Aorta (tissue), 5 donors: ENCODE results near the gene MED16. TPM values are rescaled to one million over a fixed set of nuclear protein-coding genes. Genes with fewer than 3 reads are reported as not detected.

Experiments used
- ATAC-seq: fragments of 200-7000 bp; cut with Tn5 transposase; one replicate; pipeline ENCODE4 v1.9.1; 2022; ENCODE audit warnings: moderate library complexity; ENCODE audit not compliant: low FRiP score
- DNase-seq, 2 donors: peaks; one replicate each; pipeline ENCODE4 v3.0.0-alpha.2; 2020
- H3K27ac ChIP-seq, 2 donors: one replicate each; pipeline ENCODE4 v1.5.1; 2013; ENCODE audit warnings: low read length in 2 of 2, mild to moderate bottlenecking in 2 of 2, moderate library complexity in 2 of 2, control low read depth in 1 of 2, inconsistent platforms in 1 of 2, low read depth in 1 of 2
- H3K27me3 ChIP-seq, 2 donors: one replicate each; pipeline ENCODE4 v1.6.1; 2013; ENCODE audit warnings: control low read depth in 1 of 2, low read length in 1 of 2, mild to moderate bottlenecking in 1 of 2, moderate library complexity in 1 of 2; ENCODE audit not compliant: insufficient read depth in 2 of 2, control insufficient read depth in 1 of 2
- H3K36me3 ChIP-seq, 2 donors: one replicate each; pipeline ENCODE4 v1.6.1; 2013; ENCODE audit warnings: control low read depth in 1 of 2, low read length in 1 of 2, mild to moderate bottlenecking in 1 of 2; ENCODE audit not compliant: insufficient read depth in 2 of 2, control insufficient read depth in 1 of 2
- H3K4me1 ChIP-seq, 2 donors: one replicate each; pipeline ENCODE4 v1.6.1; 2013; ENCODE audit warnings: low read length in 2 of 2, control low read depth in 1 of 2, mild to moderate bottlenecking in 1 of 2, moderate library complexity in 1 of 2; ENCODE audit not compliant: insufficient read depth in 2 of 2, control insufficient read depth in 1 of 2
- H3K4me3 ChIP-seq, 2 donors: one replicate each; pipeline ENCODE4 v1.5.1; 2013; ENCODE audit warnings: low read length in 2 of 2, control low read depth in 1 of 2, mild to moderate bottlenecking in 1 of 2
- H3K9me3 ChIP-seq: one replicate; pipeline ENCODE4 v1.6.1; 2013; ENCODE audit warnings: mild to moderate bottlenecking, low read length; ENCODE audit not compliant: control insufficient read depth
- WGBS, 2 donors: extraction: QIAGEN DNeasy Blood & Tissue Kit; methylation state at CpG; one replicate each; pipeline ENCODE4 v1.1.7; 2013; 5-methylcytosine and 5-hydroxymethylcytosine counted together
- intact Hi-C, 2 donors: fragments of 100-400 bp; cut with DNase I; formaldehyde crosslinking; loops; one replicate each; pipeline versions ENCODE4 v1.14.2 to v1.15.0; 2022
- polyA plus RNA-seq, 2 donors: library from polyadenylated mRNA; stranded (reverse); fragments of 200-250 nt; gene quantifications; one replicate each; pipeline ENCODE4 v1.2.3, GENCODE V29; 2013
- total RNA-seq, 2 donors: library from RNA; stranded (reverse); fragmentation: NEBNext Ultra II Directional; extraction: Animal tissue kit (Norgen Biotek cat#: 25700); gene quantifications; one replicate each; pipeline ENCODE4 v1.2.1, GENCODE V29; 2021
- donor health status: healthy with polysubstance abuse.
- donor health status: Bipolar disorder and iron deficiency.
- donor health status: DM: no; HTN: no; CAD: no.
- donor health status: DM: no; HTN: no; CAD: no.
- donor health status: DM: yes; HTN: yes; CAD: no.

MED16 gene
- total and polyA plus RNA-seq, 4 donors = 22.9 to 165 (median 34.0) TPM

DNA sequence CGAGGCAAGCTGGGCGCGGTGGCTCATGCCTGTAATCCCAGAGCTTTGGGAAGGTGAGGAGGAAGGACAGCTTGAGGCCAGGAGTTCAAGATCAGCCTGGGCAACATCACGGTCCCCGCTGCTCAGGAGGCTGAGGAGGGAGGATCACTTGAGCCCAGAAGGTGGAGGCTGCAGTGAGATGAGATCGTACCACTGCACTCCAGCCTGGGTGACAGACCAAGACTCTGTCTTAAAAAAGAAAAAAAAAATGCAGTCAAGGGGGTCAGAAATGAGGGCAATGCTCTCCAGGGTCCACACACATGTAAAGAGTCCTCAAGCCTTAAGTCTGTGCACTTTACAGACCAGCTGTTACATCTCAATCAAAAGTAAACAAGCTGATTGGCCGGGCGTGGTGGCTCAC lies 11.6 kb upstream of the MED16 start:
- Histone ChIP-seq H3K9me3 (no peaks in the 10 kb centered on the region), H3K36me3 (no peaks in the 10 kb centered on the region), H3K27ac (no peak overlapping the region), H3K27me3 (no peaks in the 10 kb centered on the region), H3K4me1 (no peaks in the 10 kb centered on the region), H3K4me3 (no peak overlapping the region)
- 94 to 95% methylated on average over 8 of the region's 8 CpGs for WGBS, 2 donors
- intact Hi-C loops = no loop called here
- DNase-seq (no peak), ATAC-seq (no peak)

DNA sequence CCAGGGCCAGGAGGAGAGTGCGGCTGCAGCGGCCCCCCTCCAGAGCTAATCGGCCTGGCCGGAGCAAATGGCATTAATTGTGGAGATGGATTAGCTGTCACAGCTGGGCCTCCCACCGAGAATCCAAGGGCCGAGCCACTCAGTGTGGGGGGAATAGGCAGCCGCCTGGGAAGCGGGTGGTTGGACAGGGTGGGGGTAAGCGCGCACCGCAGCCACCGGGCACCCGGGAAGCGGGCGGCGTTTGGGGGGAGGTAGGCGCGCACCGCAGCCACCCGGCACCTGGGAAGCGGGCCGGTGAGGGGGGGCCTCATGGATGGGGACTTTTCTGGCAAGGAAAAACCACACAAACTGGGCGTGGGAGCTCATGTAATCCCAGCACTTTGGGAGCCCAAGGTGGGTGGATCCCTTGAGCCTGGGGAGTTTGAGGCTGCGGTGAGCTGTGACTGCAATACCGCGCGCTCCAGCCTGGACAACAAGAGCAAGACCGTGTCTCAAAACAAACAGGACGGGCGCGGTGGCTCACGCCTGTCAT lies 10.3 kb upstream of the MED16 start:
- DNase-seq = no peak
- H3K27me3 ChIP-seq = no peaks in the 10 kb centered on the region
- H3K9me3 ChIP-seq = no peaks in the 10 kb centered on the region
- intact Hi-C loops = no loop called here
- ATAC-seq = no peak
- H3K4me3 ChIP-seq = no peak overlapping the region
- no peak overlapping the region for H3K27ac ChIP-seq
- no peaks in the 10 kb centered on the region for H3K36me3 ChIP-seq
- H3K4me1 ChIP-seq = no peaks in the 10 kb centered on the region
- 74 to 76% methylated on average over 31 to 32 of the region's 32 CpGs for WGBS, 2 donors

DNA sequence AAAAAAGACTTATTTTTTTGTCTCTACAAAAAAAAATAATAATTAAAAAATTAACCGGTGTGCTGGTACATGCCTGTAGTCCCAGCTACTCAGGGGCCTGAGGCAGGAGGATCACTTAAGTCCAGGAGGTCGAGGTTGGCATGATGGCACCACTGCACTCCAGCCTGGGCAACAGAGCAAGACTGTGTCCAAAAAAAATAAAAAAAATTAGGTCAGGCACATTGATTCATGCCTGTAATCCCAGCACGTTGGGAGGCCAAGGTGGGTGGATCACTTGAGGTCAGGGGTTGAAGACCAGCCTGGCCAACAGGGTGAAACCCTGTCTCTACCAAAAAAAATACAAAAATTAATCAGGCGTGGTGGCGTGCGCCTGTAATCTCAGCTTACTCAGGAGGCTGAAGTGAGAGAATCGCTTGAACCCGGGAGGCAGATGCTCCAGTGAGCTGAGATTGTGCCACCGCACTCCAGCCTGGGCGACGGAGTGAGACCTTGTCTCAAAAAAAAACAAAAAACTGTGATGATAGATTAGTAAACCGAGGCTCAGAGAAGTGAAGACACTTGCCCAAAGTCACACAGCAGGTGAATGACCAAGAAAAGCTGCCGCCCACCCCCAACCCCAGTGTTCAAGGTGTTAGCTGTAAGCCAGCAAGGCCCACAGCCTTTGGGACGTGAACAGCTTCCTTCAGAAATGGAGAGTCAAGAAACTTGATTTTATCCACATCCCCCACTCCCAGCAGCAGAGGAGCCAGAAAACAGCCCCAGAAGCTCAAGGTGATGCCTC lies 9.6 kb upstream of the MED16 start:
- Histone ChIP-seq H3K36me3 (no peaks in the 10 kb centered on the region), H3K9me3 (no peaks in the 10 kb centered on the region), H3K27ac (no peak overlapping the region), H3K4me3 (no peak overlapping the region), H3K4me1 (no peaks in the 10 kb centered on the region), H3K27me3 (no peaks in the 10 kb centered on the region)
- ATAC-seq (no peak), DNase-seq (no peak)
- intact Hi-C loops = no loop called here
- WGBS, 2 donors = 75 to 76% methylated on average over 14 of the region's 14 CpGs

DNA sequence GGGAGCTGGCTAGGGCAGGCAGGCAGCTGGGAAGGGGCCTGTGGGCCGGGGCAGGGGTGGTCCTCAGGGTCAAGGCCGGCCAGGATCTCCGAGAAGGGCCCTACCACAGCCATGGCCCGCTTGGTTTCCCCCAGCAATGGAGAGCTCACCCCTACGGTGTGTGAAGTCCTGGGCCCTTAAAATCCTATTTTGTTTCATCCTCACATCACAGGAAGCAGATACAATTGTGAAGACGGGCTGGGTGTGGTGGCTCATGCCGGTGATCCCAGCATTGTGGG lies 9.0 kb upstream of the MED16 start:
- WGBS, 2 donors = 92 to 96% methylated on average over 7 of the region's 7 CpGs
- intact Hi-C loops = no loop called here
- Histone ChIP-seq H3K27me3 (no peaks in the 10 kb centered on the region), H3K4me3 (no peak overlapping the region), H3K36me3 (no peaks in the 10 kb centered on the region), H3K4me1 (no peaks in the 10 kb centered on the region), H3K27ac (no peak overlapping the region), H3K9me3 (no peaks in the 10 kb centered on the region)
- DNase-seq (no peak), ATAC-seq (no peak)

DNA sequence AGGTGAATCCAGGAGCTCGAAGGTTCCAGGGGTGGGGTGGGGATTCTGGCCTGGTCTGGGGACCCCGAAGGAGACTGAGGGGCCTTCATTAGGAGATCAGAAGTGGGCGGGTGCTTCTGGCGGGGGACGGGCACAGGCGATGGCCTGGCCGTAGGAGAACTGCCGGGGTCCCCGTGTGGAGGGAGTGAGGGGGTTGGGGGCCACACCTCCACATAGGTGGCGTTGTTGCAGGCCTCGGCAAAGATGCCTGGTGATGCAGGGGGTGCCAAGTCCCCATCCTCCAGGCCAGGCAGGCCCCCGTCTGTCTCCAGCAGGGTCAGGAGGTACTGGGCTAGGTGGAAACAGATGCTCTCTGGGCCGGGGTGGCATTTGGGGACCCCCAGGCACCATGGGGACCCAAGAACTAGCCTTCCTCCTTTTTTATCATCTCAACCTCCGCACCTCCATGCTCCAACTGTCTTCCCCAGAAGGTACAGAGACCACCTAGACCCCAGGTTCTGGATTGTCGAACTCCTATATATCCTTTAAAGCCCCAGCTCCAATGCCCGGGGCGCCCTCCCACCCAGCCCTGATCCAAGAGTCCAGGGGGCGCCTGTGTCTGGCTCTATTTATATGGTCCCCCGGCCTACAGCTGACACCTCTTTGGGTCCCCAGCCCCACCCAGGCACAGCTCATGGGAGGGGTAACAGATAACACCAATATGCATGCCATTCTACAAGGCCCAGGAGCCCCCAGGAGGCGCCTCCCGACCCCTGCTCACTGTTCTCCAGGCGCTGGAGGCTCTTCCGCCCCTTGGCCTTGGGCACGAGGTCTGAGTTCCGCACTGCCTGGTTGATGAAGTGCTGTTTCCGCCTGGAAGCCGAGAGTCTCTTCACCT lies 8.5 kb upstream of the MED16 start:
- WGBS, 2 donors = 94 to 95% methylated on average over 24 to 27 of the region's 27 CpGs
- no peaks in the 10 kb centered on the region for H3K9me3 ChIP-seq
- intact Hi-C loops = no loop called here
- no peaks in the 10 kb centered on the region for H3K36me3 ChIP-seq
- no peak overlapping the region for H3K27ac ChIP-seq
- ATAC-seq (no peak), DNase-seq (no peak)
- H3K27me3 ChIP-seq = no peaks in the 10 kb centered on the region
- H3K4me1 ChIP-seq = no peaks in the 10 kb centered on the region
- no peak overlapping the region for H3K4me3 ChIP-seq

DNA sequence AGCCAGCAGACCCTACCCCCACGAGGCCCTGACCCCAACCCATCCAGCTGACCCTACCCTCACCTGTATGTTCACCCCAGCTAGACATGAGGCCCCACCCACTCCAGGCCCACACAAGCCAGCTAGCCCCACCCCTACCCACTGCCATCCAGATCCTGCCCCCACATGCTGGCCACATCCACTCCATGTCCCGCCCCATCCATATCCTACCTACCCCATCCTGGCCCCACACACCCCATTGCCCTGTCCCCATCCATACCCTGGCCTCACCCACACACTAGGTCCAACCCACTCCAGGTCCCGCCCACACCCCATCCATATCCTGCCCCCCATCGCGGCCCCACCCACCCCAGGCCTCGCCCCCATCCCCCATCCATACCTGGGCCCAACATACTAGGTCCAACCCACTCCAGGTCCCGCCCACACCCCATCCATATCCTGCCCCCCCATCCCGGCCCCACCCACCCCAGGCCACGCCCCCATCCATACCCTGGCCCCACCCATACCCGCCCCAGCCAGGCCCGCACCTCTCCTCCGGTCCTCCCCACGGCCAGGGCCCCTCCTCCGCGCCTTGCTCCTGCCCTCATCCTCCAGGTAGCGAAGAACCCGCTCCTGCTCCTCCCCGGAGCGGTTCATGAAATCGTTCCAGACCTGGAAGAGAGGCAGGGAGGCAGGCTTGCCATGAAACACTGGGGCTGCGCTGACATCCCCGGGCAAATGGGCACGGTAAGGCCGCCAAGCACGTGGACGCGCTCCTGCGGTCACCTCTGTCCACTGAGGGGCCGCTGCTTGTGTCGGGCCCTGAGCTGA lies 7.5 kb upstream of the MED16 start:
- intact Hi-C loops = no loop called here
- Histone ChIP-seq H3K4me3 (no peak overlapping the region), H3K27ac (no peak overlapping the region), H3K9me3 (no peaks in the 10 kb centered on the region), H3K27me3 (no peaks in the 10 kb centered on the region), H3K4me1 (no peaks in the 10 kb centered on the region), H3K36me3 (no peaks in the 10 kb centered on the region)
- ATAC-seq (no peak), DNase-seq (no peak)
- WGBS, 2 donors = 84 to 86% methylated on average over 29 to 30 of the region's 30 CpGs

DNA sequence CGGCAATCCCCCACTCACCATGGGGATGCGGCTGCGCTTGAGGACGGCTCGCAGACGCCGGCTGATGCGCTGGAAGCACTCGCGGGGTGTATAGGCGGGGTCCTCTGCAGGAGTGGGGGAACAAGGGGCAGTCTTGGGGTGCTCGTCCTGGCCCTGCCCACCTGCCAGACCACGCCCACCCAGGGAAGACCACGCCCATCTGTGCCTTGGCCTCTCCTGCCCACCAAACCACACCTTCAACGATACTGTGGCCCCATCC lies 7.0 kb upstream of the MED16 start:
- ATAC-seq = no peak
- WGBS, 2 donors = 90 to 92% methylated on average over 13 to 15 of the region's 15 CpGs
- Histone ChIP-seq H3K36me3 (no peaks in the 10 kb centered on the region), H3K27me3 (no peaks in the 10 kb centered on the region), H3K4me1 (no peaks in the 10 kb centered on the region), H3K27ac (no peak overlapping the region), H3K9me3 (no peaks in the 10 kb centered on the region), H3K4me3 (no peak overlapping the region)
- no peak for DNase-seq
- intact Hi-C loops = no loop called here

DNA sequence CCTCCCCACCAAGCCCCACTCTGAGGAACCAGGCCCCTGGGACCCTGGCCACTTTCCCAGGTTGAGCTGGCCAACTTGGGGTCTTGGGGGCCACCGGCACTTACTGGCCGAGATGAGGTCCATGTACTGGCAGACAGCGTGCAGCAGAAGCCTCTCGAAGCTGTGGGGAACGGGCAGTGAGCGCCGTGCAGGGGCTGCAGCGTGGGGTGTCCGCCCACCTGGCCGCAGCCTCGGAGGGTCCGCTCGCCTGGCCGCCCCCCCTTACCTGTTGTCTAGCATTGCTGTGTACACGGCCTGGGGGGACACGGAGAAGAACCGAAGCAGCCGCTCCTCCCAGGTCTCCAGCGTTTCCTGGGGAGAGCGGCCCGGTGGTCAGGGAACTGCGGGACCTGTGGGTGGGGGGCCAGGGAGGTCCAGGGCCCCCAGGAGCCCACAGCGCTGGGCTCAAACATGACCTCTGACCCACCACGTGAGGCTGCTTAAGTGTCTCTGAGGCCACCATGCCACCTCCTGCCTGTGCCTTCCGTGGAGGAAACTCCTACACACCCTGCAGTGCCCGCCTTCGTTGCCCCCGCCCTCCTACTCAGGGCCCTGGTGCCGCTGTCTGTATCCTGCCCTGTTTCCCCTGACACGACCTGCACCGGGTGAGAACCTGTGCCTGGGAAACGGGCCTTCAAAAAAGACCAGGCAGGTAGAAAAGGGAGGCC lies 6.5 kb upstream of the MED16 start:
- WGBS, 2 donors = 90% methylated on average over 32 of the region's 32 CpGs
- intact Hi-C loops = loop anchor here in 1 of 2 donors (10.0 kb wide), 1 partner anchor 195 kb away; the partner anchor contains the start of gene POLR2E

More for the DNA sequence above, 6.5 kb upstream of the MED16 start:
- ATAC-seq (no peak), DNase-seq (no peak)
- no peak overlapping the region for H3K27ac ChIP-seq
- H3K27me3 ChIP-seq = no peaks in the 10 kb centered on the region
- H3K36me3 ChIP-seq = no peaks in the 10 kb centered on the region
- no peaks in the 10 kb centered on the region for H3K9me3 ChIP-seq
- H3K4me1 ChIP-seq = no peaks in the 10 kb centered on the region
- H3K4me3 ChIP-seq = no peak overlapping the region
